ENCODE results near the gene CEP164. TPM values are rescaled to one million over a fixed set of nuclear protein-coding genes. Genes with fewer than 3 reads are reported as not detected.
A peak's percentile ranks its signal among the peaks of the same experiment; 100 is the strongest.

CEP164 gene
- total and polyA plus RNA-seq, 2 experiments from 2014 or later: 13.9 to 23.8 TPM

GRCh38 chr11:117315285-117316196 lies 12.1 kb upstream of the CEP164 start:
- no peaks in the 10 kb centered on the region for H3K79me2 ChIP-seq (replicated peaks; ENCODE audit: insufficient read depth)
- peaks cover 15% of the 10 kb centered on the region for H3K27me3 Mint-ChIP-seq (ENCODE audit: insufficient read depth, low read depth, poor library complexity)
- no peaks in the 10 kb centered on the region for H3K27me3 ChIP-seq (ENCODE audit: insufficient read depth)
- no peaks in the 10 kb centered on the region for H3K9me2 ChIP-seq (ENCODE audit: insufficient read depth)
- H3K4me3 ChIP-seq: peak overlapping the region; percentile 72
- peaks cover 16% of the 10 kb centered on the region for H3K4me1 Mint-ChIP-seq
- no peaks in the 10 kb centered on the region for H3K36me3 ChIP-seq (ENCODE audit: insufficient read depth)
- no peak overlapping the region for H3K27ac ChIP-seq (ENCODE audit: low read depth)
- H3K9me3 Mint-ChIP-seq: no peaks in the 10 kb centered on the region; the same call in 2 of the 3 replicates
- TF ChIP-seq, protein P1, sequence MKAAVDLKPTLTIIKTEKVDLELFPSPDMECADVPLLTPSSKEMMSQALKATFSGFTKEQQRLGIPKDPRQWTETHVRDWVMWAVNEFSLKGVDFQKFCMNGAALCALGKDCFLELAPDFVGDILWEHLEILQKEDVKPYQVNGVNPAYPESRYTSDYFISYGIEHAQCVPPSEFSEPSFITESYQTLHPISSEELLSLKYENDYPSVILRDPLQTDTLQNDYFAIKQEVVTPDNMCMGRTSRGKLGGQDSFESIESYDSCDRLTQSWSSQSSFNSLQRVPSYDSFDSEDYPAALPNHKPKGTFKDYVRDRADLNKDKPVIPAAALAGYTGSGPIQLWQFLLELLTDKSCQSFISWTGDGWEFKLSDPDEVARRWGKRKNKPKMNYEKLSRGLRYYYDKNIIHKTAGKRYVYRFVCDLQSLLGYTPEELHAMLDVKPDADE (IDR thresholded peaks at IDR 0.05): no peak
- TF ChIP-seq STAT1 (IDR thresholded peaks at IDR 0.05; ENCODE audit: unreplicated experiment) (no peak), ZNF114 (CRISPR knock-in tag; IDR thresholded peaks at IDR 0.05) (no peak), EZH2phosphoT487 (IDR thresholded peaks at IDR 0.05; ENCODE audit: unreplicated experiment) (no peak), CTCF (conservative IDR thresholded peaks at IDR 0.05; ENCODE audit: low read depth in 2 of 2) (no peak), POLR2AphosphoS5 (IDR thresholded peaks at IDR 0.05; ENCODE audit: low read depth) (no peak), JUNB (IDR thresholded peaks at IDR 0.05; ENCODE audit: unreplicated experiment) (no peak), CREB1 (CRISPR knock-in tag; IDR thresholded peaks at IDR 0.05; ENCODE audit: low read depth) (no peak)
- TF ChIP-seq, protein P2, sequence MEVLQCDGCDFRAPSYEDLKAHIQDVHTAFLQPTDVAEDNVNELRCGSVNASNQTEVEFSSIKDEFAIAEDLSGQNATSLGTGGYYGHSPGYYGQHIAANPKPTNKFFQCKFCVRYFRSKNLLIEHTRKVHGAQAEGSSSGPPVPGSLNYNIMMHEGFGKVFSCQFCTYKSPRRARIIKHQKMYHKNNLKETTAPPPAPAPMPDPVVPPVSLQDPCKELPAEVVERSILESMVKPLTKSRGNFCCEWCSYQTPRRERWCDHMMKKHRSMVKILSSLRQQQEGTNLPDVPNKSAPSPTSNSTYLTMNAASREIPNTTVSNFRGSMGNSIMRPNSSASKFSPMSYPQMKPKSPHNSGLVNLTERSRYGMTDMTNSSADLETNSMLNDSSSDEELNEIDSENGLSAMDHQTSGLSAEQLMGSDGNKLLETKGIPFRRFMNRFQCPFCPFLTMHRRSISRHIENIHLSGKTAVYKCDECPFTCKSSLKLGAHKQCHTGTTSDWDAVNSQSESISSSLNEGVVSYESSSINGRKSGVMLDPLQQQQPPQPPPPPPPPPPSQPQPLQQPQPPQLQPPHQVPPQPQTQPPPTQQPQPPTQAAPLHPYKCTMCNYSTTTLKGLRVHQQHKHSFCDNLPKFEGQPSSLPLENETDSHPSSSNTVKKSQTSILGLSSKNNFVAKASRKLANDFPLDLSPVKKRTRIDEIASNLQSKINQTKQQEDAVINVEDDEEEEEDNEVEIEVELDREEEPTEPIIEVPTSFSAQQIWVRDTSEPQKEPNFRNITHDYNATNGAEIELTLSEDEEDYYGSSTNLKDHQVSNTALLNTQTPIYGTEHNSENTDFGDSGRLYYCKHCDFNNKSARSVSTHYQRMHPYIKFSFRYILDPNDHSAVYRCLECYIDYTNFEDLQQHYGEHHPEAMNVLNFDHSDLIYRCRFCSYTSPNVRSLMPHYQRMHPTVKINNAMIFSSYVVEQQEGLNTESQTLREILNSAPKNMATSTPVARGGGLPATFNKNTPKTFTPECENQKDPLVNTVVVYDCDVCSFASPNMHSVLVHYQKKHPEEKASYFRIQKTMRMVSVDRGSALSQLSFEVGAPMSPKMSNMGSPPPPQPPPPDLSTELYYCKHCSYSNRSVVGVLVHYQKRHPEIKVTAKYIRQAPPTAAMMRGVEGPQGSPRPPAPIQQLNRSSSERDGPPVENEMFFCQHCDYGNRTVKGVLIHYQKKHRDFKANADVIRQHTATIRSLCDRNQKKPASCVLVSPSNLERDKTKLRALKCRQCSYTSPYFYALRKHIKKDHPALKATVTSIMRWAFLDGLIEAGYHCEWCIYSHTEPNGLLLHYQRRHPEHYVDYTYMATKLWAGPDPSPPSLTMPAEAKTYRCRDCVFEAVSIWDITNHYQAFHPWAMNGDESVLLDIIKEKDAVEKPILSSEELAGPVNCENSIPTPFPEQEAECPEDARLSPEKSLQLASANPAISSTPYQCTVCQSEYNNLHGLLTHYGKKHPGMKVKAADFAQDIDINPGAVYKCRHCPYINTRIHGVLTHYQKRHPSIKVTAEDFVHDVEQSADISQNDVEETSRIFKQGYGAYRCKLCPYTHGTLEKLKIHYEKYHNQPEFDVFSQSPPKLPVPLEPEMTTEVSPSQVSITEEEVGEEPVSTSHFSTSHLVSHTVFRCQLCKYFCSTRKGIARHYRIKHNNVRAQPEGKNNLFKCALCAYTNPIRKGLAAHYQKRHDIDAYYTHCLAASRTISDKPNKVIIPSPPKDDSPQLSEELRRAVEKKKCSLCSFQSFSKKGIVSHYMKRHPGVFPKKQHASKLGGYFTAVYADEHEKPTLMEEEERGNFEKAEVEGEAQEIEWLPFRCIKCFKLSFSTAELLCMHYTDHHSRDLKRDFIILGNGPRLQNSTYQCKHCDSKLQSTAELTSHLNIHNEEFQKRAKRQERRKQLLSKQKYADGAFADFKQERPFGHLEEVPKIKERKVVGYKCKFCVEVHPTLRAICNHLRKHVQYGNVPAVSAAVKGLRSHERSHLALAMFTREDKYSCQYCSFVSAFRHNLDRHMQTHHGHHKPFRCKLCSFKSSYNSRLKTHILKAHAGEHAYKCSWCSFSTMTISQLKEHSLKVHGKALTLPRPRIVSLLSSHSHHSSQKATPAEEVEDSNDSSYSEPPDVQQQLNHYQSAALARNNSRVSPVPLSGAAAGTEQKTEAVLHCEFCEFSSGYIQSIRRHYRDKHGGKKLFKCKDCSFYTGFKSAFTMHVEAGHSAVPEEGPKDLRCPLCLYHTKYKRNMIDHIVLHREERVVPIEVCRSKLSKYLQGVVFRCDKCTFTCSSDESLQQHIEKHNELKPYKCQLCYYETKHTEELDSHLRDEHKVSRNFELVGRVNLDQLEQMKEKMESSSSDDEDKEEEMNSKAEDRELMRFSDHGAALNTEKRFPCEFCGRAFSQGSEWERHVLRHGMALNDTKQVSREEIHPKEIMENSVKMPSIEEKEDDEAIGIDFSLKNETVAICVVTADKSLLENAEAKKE (CRISPR knock-in tag; IDR thresholded peaks at IDR 0.05): no peak
- peak overlapping the region; percentile 79 for H3K4me2 ChIP-seq
- peak overlapping the region; percentile 77 for H3K4me3 Mint-ChIP-seq
- ATAC-seq: peak; percentile 60
- H2AFZ ChIP-seq: peak overlapping the region; percentile 38; the same call in 1 of the 2 replicates
- peaks cover 13% of the 10 kb centered on the region; the same call in 1 of the 2 replicates for H3K4me1 ChIP-seq (ENCODE audit: insufficient read depth)
- no peaks in the 10 kb centered on the region for H4K20me1 ChIP-seq (replicated peaks; ENCODE audit: insufficient read depth)
- no peaks in the 10 kb centered on the region for H3K36me3 Mint-ChIP-seq (ENCODE audit: low read depth)
- H3F3A ChIP-seq (replicated peaks; ENCODE audit: low read depth): no peaks in the 10 kb centered on the region
- peak; percentile 25 for DNase-seq (ENCODE audit: low spot score)
- H3K27ac Mint-ChIP-seq: no peak overlapping the region
